ENCODE data around the gene RRM2.

RRM2 gene

DNA sequence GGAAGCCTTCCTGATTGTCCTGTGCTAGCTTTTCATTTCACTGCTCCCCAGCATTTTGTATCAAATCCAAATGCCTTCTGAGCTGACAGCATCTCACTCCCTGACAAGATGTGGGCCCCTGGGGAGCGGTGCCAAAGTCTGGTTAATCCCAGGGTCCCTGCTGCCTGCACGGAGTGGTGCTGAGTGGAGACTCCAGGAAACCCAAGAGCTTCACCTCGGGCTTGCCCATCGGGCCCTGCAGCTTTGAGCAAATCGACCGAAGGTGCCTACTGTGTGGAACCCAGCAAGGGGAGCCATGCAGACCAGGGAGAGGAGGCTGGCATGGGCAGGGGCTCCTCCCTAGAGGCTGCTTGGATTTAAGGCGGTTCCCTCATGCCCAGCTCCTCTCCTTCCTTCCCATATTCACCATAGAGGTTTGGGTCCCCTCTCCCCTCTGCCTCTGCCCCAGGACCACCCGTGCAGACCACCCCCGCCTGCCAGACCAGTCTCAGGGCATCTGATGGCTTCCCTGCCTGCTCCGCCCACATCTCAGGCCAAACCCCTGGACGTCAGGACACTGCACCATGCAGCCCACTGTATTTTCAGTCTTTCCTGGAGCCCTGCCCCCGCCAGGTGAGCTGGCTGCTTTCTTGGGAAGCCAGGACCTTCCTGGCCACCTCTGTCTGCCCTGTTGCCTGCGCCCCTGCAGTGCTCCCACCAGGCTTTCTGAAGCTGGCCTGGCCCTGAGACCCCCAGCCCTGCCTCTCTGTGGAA lies 37.8 kb downstream of the RRM2 start:
- DNase-seq, result no peak

DNA sequence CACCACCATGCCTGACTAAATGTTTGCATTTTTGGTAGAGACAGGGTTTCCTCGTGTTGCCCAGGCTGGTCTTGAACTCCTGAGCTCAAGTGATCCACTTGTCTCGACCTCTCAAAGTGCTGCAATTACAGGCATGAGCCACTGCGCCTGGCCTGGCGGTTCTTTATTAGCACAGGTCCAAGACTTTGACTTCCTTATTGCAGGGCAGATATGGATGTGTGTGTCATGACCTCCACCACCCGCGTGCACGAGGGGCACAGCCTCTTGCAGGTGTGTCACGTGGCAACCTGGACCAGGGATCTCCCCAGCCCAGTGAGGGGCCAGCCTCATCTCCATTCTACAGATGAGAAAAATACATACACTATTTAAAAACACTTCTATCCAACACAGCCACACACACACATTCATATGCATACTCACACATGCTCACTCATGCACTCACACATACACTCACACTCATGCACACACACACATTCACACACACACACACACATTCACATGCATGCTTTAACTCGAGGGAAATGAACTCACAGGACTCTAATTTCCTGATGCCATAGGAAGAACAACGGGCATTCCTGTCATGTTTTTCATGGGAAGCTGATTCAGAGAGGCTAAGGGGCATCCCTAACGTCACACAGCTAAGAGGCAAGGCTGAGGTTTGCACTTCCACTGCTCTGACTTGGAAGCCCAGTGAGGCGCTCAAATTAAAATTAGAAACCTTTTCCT lies 38.8 kb downstream of the RRM2 start:
- no peak for DNase-seq

DNA sequence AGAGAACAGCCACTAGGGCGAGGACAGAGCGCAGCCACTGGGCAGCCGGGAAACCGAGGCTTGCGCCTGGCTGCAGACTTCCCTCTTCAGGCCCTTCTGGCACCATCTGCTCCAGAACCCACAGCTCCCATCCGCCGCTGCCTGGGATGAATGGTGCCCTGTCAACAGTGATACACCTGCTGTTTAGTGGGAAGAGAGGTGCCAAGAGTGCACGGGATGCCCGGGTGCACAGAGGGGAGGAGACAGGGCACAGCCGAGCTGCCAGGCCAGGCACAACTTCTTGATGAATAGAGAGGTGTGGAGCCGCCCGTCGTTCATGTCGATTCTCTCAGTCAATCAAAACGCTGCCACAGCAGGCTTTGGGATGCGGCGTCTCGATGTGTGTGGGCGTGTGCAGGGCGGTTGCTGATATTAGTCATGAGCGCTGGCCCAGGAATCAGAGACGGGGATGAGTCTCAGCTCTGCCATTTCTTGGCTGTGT lies 39.5 kb downstream of the RRM2 start:
- DNase-seq, result no peak

DNA sequence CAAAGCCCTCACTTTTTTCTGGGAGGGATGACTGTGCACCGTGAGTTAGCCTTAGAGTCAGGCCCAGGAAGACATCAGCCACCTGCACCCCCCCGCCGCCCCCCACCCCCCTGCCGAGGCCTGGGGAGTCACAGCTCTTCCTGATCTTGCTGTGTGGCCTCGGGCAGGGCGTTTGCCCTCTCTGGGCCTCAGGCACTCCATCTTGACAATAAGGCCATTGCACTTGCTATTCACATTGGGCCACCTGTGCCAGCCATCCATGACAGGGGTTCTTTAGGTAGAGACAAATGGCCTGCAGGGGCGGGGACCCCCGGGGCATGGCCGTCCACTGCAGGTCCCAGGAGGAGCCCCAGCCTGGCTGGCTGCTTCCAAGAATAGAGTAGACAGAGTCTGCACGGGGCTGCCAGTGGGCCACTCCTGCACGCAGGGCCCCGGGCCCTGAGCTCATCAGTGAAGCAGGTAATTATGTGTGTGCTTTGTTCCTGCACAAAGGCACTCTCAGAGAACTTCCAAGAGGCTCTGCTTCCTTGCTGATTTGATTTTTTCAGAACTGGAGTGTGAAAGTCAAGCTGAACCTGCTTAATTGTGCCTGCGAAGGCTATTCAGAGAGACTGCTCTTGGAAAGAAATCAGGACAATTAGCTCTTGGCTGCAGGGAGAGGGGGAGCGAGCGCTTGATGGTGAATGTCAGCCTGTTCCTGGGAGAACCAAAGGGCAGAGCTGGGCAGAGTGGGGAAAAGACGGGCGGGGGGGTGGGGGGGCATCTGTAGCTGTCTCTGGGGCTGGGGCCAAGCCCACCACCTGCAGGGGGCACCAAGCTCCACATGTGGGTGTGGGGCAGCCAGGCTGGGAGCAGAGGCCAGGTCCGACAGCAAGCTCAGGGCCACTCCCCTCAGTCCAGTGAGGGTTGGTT lies 40.3 kb downstream of the RRM2 start:
- DNase-seq, result no peak

DNA sequence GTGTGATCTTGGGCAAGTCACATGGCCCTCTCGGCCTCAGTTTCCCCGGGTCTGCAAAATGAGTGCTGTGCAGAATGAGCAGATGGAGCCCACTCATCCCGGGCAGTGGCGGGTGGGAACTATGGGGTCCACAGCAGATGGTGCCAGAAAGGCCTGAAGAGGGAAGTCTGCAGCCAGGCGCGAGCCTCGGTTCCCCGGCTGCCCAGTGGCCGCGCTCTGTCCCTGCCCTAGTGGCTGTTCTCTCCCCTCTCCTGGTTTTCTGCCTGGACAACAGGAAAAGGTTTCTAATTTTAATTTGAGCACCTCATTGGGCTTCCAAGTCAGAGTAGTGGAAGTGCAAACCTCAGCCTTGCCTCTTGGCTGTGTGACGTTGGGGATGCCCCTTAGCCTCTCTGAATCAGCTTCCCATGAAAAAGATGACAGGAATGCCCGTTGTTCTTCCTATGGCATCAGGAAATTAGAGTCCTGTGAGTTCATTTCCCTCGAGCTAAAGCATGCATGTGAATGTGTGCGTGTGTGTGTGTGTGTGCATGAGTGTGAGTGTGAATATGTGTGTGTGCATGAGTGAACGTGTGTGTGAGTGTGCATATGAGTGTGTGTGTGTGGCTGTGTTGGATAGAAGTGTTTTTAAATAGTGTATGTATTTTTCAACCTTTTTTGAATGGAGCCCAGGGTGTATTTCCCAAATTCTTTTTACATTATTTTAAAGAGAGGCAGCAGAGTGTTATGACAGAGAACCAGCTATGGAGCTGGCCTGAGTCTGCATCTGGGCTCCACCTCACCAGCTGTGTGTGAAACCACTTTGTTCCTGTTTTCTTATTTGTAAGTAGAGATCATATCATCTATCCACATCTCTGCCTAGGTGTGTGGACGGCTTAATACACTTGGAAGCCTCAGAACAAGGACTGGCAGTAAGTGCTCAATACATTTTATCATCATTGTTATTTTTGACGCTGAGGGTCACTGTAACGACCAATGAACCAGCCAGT lies 41.3 kb downstream of the RRM2 start:
- no peak for DNase-seq

DNA sequence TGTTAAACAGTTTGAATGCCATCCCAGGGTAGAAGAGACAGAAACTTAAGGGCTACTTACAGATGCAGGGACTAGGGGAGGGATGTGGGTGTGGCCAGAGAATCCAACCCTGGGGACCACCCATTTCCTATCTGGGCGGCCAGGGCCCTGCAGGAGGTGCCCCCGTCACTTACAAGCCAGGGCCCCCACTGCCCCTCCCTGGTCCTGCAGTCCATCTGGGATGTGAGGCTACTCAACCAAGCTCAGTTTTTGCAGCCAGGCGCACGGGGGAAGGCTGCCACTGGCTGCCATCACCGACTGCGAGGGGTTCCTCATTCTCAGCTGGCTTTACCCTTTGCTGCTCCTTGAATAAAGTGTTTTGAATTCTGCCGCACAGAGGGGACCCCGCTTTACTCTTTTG lies 42.1 kb downstream of the RRM2 start:
- DNase-seq, result no peak

DNA sequence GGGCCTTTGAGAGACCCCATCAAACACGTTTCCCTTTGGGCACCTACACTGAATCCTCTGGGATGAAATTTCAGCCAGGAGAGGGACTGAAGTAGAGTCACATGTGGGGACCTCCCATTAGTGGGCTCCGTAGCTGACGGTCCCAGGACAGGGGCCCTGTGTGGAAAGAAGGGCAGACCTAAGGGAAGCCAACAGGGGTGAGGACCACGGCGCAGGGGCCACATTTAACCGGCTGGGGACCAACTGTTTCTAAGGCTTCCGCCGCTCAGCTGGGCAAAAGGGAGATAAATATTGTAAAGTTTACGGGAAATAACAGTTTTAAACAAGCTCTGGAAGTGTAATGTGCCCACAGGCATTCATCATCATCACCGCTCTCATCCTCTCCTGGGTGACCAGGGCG lies 42.7 kb downstream of the RRM2 start:
- DNase-seq, result no peak

DNA sequence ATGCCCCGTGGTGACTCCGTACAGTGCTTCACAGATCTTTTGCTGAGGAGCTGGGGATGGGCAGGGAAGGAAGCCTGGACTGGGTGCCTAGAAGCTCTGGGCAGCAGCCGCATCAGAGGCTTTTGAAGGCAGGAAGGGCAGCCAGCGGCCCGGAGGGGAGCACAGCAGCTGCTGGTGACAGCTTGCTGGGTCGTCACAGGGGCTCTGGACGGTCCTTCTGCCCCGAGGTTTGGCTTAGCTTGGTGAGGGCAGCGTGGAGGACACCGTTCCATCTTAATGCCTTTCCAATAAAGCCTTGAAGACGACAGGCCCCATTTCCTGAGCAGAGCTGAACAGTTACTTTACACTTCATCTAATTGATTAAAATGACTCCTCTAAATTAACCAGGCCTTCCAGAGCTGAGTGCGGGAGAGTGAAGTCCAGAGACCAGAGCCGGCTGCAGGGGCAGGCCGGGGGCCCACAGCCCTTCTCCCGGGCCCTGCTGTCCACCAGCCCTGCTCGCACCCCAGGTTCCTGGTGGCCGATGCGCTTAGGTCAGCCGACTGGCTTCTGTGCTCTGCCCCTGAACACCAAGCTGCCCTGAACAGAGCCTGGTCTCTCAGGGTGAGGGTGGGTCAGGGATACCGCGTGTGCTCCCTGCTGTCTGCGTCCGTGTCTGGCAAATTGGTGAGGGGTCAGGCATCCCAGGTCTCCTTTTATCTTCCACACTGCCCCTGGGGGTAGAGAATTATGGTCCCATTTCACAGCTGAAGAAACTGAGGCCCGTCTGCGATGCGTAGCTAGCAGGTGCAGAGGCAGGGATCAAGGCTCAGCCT lies 43.5 kb downstream of the RRM2 start:
- no peak for DNase-seq

DNA sequence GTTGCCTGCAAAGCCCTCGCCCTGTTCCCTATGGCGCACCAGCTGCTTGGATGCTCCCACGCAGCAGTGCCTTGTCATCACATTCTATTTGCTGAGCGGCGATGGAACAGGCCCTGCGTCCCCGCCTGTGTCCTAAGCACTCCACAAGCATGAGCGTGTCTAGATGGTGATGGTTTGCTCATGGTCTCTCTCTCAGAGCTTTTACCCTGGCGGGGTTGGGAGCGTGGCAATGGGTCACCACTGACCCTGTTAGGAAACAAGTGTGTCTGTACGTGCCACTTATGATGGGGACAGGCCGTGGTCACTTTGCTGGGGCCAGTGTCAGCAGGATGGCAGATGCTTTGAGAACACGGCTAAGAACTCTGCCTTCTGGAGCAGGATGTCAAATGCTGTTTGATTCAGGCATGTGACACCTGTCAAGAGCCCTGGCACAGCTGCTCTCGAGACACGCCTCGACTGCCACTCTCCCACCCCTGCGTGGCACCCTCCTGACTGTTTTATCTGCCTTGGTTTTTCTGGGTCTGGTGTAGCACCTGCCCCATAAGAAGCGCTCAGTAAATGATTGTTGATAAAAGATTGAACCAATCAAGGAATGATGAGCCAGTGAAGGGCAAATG lies 44.2 kb downstream of the RRM2 start:
- DNase-seq, result no peak

DNA sequence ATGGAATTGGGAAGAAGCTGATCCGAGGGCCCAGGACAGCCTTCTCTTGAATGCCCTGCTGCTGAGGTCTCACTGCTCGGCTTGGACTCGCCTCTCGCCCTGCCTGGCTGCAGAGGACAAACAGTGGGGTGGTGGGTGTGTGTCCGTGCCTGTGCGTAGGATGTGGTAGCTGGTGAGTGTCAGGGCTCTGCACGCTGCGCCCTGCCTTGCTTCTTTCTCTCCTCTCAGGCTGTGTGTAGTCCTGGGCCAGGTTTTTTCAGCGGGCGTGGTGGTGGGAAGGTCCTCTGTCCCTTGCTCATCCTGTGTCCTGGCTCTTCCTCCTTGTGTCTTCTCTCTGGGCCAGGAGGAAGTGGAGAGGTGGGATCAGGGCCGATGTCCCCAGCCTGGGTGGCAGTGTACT lies 44.8 kb downstream of the RRM2 start:
- no peak for DNase-seq

DNA sequence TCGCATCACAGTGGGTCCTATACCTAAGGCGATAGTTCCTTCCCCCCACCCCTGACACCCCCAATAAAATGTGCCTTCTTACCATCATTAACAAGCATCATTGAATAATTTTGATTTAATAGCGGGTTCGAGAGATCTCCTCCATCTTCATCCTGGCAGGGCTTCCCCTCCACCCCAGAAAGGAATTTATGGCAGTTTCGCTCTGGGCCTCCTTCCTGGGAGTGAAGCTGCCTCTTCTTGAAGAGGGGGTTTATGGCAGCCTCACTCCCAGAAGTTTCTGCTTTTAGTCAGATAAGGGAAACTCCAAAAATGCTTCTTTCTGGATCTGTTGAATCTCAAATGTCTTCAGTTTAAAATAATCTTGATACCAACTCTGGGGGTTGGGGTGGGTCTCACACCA lies 45.7 kb downstream of the RRM2 start:
- DNase-seq, result no peak

DNA sequence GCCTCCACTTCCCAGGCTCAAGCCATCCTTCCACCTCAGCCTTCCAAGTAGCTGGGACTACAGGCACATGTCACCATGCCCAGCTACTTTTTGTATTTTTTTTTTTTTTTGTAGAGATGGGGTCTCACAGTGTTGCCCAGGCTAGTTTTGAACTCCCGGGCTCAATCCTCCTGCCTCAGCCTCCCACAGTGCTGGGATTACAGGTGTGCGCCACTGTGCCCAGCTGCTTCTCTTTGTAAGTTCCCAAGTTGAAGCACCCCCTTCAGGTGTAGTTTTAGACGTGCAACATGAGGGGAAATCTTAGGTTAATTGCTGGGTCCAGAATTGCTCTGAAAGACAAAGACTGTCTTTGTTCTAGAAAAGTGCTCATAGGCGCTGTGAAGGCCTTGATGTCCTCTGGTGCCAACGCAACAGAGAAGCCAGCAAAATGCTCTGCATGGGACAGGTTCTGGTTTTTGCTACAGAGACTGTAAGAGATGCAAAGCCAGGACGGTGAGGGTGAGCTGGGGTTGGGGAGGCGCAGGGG lies 46.6 kb downstream of the RRM2 start:
- DNase-seq, result no peak

DNA sequence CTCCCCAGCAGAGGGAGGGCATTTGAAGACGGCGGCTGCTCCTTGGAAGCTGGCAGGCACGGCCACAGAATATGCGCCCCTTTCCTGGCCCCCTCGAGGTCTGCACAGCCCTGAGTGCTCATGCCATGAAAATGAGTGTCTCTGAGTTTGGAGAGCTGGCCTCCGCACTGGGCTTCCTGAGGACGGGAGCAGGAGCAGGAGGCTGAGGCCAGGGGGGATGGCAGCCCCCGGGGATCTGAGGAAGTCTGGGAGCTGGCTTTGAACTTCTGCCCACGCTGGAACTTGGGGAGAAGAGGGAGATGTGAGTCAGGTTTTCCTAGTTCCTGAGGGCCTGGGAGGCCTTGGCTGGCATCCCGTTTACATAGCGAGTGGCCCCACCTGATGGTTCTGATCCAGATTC lies 47.0 kb downstream of the RRM2 start:
- peak; percentile 18 for DNase-seq

DNA sequence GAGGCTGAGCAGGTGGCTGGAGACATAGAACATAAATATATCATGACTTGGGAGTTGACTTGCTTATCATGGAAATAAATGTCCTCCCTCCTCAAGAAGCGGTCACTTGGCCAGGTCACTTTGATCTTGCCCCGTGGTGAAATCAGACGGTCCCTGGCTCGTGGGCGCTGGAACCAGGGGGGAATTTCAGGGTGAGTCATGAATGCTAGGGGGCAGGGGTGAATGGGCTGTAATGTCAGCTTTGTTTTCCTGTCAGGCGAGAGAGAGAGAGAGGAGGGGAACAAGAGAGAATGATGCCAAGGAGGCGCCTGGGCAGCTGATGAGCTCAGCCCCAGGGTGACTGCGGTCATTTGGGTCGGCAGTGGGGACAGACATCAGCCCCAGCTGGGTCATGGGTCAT lies 47.7 kb downstream of the RRM2 start:
- no peak for DNase-seq

DNA sequence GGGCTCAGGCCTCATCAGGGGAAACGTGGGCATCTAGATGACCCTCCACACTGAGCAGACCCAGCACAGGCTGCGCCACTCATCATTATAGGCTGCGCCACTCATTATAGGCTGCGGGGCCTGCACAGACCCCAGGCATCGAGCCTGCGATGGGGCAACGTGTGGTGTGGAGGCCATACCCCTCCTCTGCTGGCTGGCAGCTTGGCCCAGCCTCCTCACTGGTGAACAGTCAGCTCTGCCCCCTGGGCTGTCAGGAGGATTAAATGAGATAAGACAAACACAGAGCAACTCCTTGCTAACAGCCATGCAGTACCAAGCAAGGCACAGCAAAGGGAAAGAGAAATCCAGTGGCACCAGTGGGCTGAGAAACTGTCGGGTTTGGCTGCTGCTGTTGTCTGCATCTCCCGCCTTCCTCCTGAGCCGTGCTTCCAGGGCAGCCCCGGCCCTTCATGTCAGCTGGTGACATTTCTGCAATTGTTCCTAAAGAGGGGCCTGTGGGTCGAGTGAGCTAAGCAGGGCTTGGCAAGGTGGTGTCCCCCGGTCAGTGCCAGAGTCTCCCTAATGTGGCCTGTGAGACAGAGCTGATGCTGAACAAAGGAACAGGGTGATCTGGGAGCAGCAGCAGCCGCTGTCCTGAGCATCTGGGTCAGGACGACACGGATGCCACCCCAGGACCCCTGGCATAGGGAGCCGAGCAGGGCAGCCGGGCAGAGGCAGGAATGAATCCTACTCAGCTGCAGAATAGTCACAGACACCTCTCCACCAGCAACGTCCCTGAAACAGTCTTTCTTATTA lies 48.7 kb downstream of the RRM2 start:
- DNase-seq, result no peak

DNA sequence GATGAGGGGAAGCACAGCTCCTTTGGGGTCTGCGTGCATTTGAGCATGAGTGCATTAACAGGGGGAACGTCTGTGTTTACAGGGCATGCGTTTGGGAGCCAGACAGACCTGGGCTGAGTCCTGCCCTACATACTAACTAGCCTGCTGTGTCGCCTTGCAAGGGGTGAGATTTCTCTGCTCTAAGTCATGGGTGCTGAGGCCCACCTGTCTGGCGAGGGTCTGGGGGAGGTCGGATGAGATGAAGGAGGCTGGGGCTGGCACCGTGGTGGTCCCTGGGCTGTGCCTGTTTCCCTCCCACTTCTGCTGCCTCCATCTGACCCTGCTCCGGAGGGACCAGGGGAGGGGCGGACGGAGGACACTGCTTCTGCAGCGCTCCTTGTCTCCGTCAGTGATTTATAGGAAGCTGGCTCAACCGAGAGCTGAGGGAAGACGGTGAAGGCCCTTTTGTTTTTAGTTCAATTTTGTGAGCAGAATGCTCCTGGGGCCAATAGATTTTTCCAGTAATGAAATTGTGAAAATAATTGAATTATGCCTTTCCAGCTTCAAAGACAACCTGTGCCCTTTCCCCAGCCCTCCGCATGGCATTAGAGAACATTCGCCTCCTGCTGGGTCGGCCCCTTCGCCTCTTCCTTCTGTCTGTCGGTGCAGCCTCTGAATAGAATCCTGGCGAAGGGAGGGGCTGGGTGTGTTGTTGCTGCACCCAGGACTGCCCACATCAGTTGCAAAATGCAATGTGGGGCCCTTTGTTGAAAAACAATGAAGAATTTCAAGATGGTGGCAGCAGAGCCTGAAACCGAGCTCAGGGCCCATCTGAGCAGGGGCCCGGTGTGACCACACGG lies 49.7 kb downstream of the RRM2 start:
- no peak for DNase-seq

DNA sequence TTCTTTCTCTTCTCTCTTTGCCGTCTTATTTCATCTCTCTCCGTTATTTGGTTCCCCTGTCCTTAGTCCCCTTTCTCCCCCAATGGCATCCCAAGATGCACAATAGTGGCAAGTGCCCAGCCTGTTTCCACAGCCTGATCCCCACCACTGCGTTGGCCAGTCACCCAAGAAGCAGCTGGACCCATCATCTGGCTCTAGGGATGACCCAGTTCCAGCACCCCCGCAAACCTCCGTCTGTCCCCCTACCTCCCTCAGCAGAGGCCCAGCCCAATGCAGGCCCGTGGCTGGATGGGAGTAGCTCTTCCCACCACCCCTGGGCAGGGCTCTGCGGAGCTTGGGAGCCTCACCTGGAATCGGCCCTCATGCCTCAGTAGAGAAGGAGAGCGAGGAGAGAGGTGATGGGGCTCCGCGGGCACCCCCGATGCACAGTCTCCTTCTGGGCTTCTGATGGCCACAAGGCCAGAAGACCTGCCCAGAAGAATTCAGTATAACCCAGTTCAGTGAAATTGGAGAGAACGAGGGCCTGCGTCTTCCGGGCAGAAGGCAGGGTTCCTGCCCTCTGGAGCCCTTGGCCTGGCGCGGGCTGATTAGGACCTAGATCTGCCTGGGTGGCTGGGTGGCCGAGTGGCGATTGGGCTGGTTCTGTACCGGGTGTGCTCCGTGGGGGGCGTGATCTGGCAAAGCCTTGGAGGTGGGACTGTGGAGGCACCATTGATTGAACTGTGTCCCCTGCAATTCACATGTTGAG lies 50.9 kb downstream of the RRM2 start:
- no peak for DNase-seq

DNA sequence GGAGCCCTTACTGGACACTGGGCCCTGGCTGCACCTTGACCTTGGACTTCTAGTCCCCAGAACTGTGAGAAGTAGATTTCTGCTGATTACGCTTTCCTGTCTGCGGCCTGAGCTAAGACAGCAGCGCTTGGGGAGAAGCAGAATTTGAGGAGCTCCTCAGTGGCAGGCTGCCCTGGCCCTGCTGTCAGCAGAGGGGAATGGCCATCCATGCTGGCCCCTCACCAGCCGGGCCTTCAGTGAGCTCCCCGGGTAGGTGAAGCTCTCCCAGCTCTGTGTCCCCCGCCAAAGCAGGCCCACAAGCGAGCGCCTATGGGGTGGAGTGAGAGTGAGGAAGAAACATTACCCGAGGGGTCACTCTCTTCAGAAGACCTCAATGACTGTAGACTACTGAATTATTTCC lies 51.6 kb downstream of the RRM2 start:
- DNase-seq, result no peak
